CD14-positive monocyte (primary cell): ENCODE data around the gene CUX1. TPM values are rescaled to one million over a fixed set of nuclear protein-coding genes. Genes with fewer than 3 reads are reported as not detected.

Source experiments
- DNase-seq, 3 donors: peaks; one replicate each; pipeline ENCODE4 v3.0.0-alpha.2; 2011 to 2022
- H2AFZ ChIP-seq: 2 replicates; pipeline ENCODE4 v1.6.0; 2012; ENCODE audit warnings: mild to moderate bottlenecking, low read depth, low read length, inconsistent platforms; ENCODE audit not compliant: insufficient read depth, poor library complexity, severe bottlenecking
- H3K27ac ChIP-seq, 2 donors: 1 replicate in 1 of 2; 2 replicates in 1 of 2; pipeline ENCODE4 v1.5.1; 2012 to 2013; ENCODE audit warnings: low read length in 2 of 2, control low read depth in 1 of 2, inconsistent platforms in 1 of 2, low read depth in 1 of 2, mild to moderate bottlenecking in 1 of 2
- H3K27me3 ChIP-seq, 2 donors: one replicate each; pipeline versions ENCODE4 v1.6.0 to v1.6.1; 2011 to 2013; ENCODE audit warnings: low read length in 2 of 2; ENCODE audit not compliant: control insufficient read depth in 2 of 2, insufficient read depth in 2 of 2
- H3K36me3 ChIP-seq, 2 donors: replicated peaks in 1 of 2; 1 replicate in 1 of 2; 2 replicates in 1 of 2; pipeline versions ENCODE4 v1.5.1 to v1.6.1; 2012 to 2013; ENCODE audit warnings: low read length in 2 of 2, control low read depth in 1 of 2, inconsistent platforms in 1 of 2, mild to moderate bottlenecking in 1 of 2; ENCODE audit not compliant: insufficient read depth in 2 of 2, control insufficient read depth in 1 of 2
- H3K4me1 ChIP-seq, 2 donors: 1 replicate in 1 of 2; 2 replicates in 1 of 2; pipeline versions ENCODE4 v1.5.1 to v1.6.1; 2012 to 2013; ENCODE audit warnings: low read length in 2 of 2, control low read depth in 1 of 2, inconsistent platforms in 1 of 2, mild to moderate bottlenecking in 1 of 2, moderate library complexity in 1 of 2; ENCODE audit not compliant: insufficient read depth in 2 of 2, control insufficient read depth in 1 of 2
- H3K4me2 ChIP-seq: replicated peaks from 2 replicates; pipeline ENCODE3; 2012; ENCODE audit warnings: low read length, moderate library complexity, mild to moderate bottlenecking; ENCODE audit not compliant: poor library complexity, severe bottlenecking; ENCODE audit errors: extremely low read depth
- H3K4me3 ChIP-seq, 3 experiments: fragments of 200-600 bp in 1 of 3; sonication (generic) in 1 of 3; replicated peaks in 1 of 3; 1 replicate in 2 of 3; 2 replicates in 1 of 3; pipeline ENCODE4 v1.5.1; 2011 to 2013; ENCODE audit warnings: low read length in 3 of 3, mild to moderate bottlenecking in 3 of 3, control low read depth in 2 of 3, low read depth in 2 of 3, inconsistent platforms in 1 of 3, moderate library complexity in 1 of 3
- H3K79me2 ChIP-seq: 2 replicates; pipeline ENCODE4 v1.6.0; 2012; ENCODE audit warnings: mild to moderate bottlenecking, control low read depth, inconsistent platforms, low read length, moderate library complexity; ENCODE audit not compliant: insufficient read depth
- H3K9ac ChIP-seq: 2 replicates; pipeline ENCODE4 v1.6.0; 2017; ENCODE audit warnings: low read length, mild to moderate bottlenecking; ENCODE audit not compliant: insufficient read depth, poor library complexity, severe bottlenecking
- H3K9me3 ChIP-seq, 2 donors: replicated peaks in 1 of 2; 1 replicate in 1 of 2; 2 replicates in 1 of 2; pipeline versions ENCODE4 v1.5.1 to v1.6.1; 2012 to 2013; ENCODE audit warnings: low read length in 2 of 2, control low read depth in 1 of 2; ENCODE audit not compliant: control insufficient read depth in 1 of 2, insufficient read depth in 1 of 2
- H4K20me1 ChIP-seq: 2 replicates; pipeline ENCODE4 v1.6.0; 2012; ENCODE audit warnings: mild to moderate bottlenecking, low read length, control low read depth, moderate library complexity; ENCODE audit not compliant: insufficient read depth
- H3K27ac Mint-ChIP-seq, 7 donors: one replicate each; pipeline ENCODE4 v1.8.0; 2020; ENCODE audit warnings: mild to moderate bottlenecking in 7 of 7, mixed read lengths in 7 of 7, moderate library complexity in 6 of 7, inconsistent platforms in 2 of 7
- H3K27me3 Mint-ChIP-seq, 3 donors: one replicate each; pipeline ENCODE4 v1.8.0; 2021 to 2022; ENCODE audit warnings: low read depth in 3 of 3, mild to moderate bottlenecking in 3 of 3, mixed read lengths in 3 of 3, moderate library complexity in 3 of 3, inconsistent platforms in 1 of 3
- H3K36me3 Mint-ChIP-seq, 2 donors: one replicate each; pipeline ENCODE4 v1.8.0; 2020; ENCODE audit warnings: mixed read lengths in 2 of 2, inconsistent platforms in 1 of 2, mild to moderate bottlenecking in 1 of 2
- H3K4me1 Mint-ChIP-seq: one replicate; pipeline ENCODE4 v1.8.0; 2020; ENCODE audit warnings: mild to moderate bottlenecking, mixed read lengths
- H3K4me3 Mint-ChIP-seq, 2 donors: one replicate each; pipeline ENCODE4 v1.8.0; 2020; ENCODE audit warnings: mild to moderate bottlenecking in 2 of 2, mixed read lengths in 2 of 2, moderate library complexity in 1 of 2
- H3K9me3 Mint-ChIP-seq, 7 donors: one replicate each; pipeline ENCODE4 v1.8.0; 2020 to 2022; ENCODE audit warnings: mixed read lengths in 7 of 7, mild to moderate bottlenecking in 6 of 7, moderate library complexity in 6 of 7, inconsistent platforms in 2 of 7
- CTCF ChIP-seq: fragments of 200-600 bp; IDR thresholded peaks from one replicate; pipeline ENCODE4 v1.8.0; 2022; ENCODE audit warnings: antibody characterized with exemption, mild to moderate bottlenecking
- WGBS: methylation state at CpG from one replicate; pipeline ENCODE4 v1.1.5; 2013; ENCODE audit warnings: missing lambda C conversion rate; ENCODE audit not compliant: insufficient coverage; 5-methylcytosine and 5-hydroxymethylcytosine counted together
- intact Hi-C, 2 donors: fragments of 100-400 bp; cut with micrococcal nuclease; formaldehyde crosslinking; loops; one replicate each; pipeline versions ENCODE4 v1.15.0 to v1.15.1; 2023
- polyA plus RNA-seq, 3 donors: library from polyadenylated mRNA; depleted of rRNA in 1 of 3; unstranded in 2 of 3; stranded (reverse) in 1 of 3; fragments of 300-500 nt in 2 of 3; fragments of >200 nt in 1 of 3; fragmentation: Illumina TruSeq in 2 of 3; gene quantifications; 1 replicate in 2 of 3; 2 replicates in 1 of 3; pipeline ENCODE4 v1.2.3, GENCODE V29; 2012 to 2021

The CUX1 gene
- polyA plus RNA-seq, 3 donors: 17.6 to 38.0 (median 28.0) TPM

GRCh38 chr7:102030696-102031095 lies 213.3 kb downstream of the CUX1 start:
- H3K4me2 ChIP-seq: no peak overlapping the region

GRCh38 chr7:102036958-102037357 lies 219.5 kb downstream of the CUX1 start:
- H2AFZ ChIP-seq: no peak overlapping the region
- H3K4me1 ChIP-seq: no peaks in the 10 kb centered on the region
- intact Hi-C loops: no loop called here
- no peak overlapping the region for H3K4me2 ChIP-seq
- peaks cover 10 to 58% of the 10 kb centered on the region in 2 donors for H3K36me3 ChIP-seq
- H3K4me1 Mint-ChIP-seq: no peaks in the 10 kb centered on the region
- no peaks in the 10 kb centered on the region for H3K27me3 ChIP-seq
- H3K4me3 Mint-ChIP-seq: no peak overlapping the region
- peaks cover 25% of the 10 kb centered on the region for H3K79me2 ChIP-seq
- peaks cover 15 to 52% of the 10 kb centered on the region in 2 donors for H3K36me3 Mint-ChIP-seq
- no peaks in the 10 kb centered on the region for H3K9me3 ChIP-seq
- no peak for TF ChIP-seq CTCF
- peaks cover 70% of the 10 kb centered on the region for H4K20me1 ChIP-seq
- peak overlapping the region in 2 of 7 donors; percentile 12 to 46 for H3K27ac Mint-ChIP-seq
- no peak overlapping the region for H3K27ac ChIP-seq
- H3K27me3 Mint-ChIP-seq: peaks cover 0 to 2% (median 0%) of the 10 kb centered on the region in 3 donors
- H3K4me3 ChIP-seq: no peak overlapping the region
- 100% methylated on average over 4 of the region's 5 CpGs for WGBS
- no peak for DNase-seq
- no peak overlapping the region for H3K9ac ChIP-seq
- peaks cover 0 to 1% (median 0%) of the 10 kb centered on the region in 7 donors for H3K9me3 Mint-ChIP-seq

More at GRCh38 chr7:102030696-102031095, 213.3 kb downstream of the CUX1 start:
- Mint-ChIP-seq H3K4me1 (peaks cover 13% of the 10 kb centered on the region), H3K36me3 (peaks cover 32 to 51% of the 10 kb centered on the region in 2 donors), H3K27me3 (no peaks in the 10 kb centered on the region), H3K27ac (peak overlapping the region in 2 of 7 donors; percentile 50 to 64), H3K9me3 (no peaks in the 10 kb centered on the region), H3K4me3 (no peak overlapping the region)
- DNase-seq: no peak
- H3K4me3 ChIP-seq: no peak overlapping the region
- intact Hi-C loops: no loop called here
- H3K27ac ChIP-seq: no peak overlapping the region
- H3K4me1 ChIP-seq: peaks cover 0 to 3% of the 10 kb centered on the region in 2 donors
- no peak overlapping the region for H2AFZ ChIP-seq
- no peak overlapping the region for H3K9ac ChIP-seq
- H3K27me3 ChIP-seq: no peaks in the 10 kb centered on the region
- H3K36me3 ChIP-seq: peaks cover 19 to 61% of the 10 kb centered on the region in 2 donors
- 100% methylated on average over 4 of the region's 8 CpGs for WGBS
- no peak for TF ChIP-seq CTCF
- H4K20me1 ChIP-seq: peaks cover 65% of the 10 kb centered on the region
- H3K9me3 ChIP-seq: no peaks in the 10 kb centered on the region
- peaks cover 8% of the 10 kb centered on the region for H3K79me2 ChIP-seq
